ENCODE results near the gene SLC16A13. TPM values are rescaled to one million over a fixed set of nuclear protein-coding genes. Genes with fewer than 3 reads are reported as not detected.

SLC16A13 gene
- total and polyA plus RNA-seq, 2 of the 4 experiments (the other 2 are of a cell fraction) = 0.18 to 2.3 TPM

GRCh38 chr17:7056386-7056785 is 20.6 kb downstream of the SLC16A13 start:
- H2BK120ac ChIP-seq (ENCODE audit: low read depth, low read length) = no peak overlapping the region
- H3K4me1 ChIP-seq (ENCODE audit: control insufficient read depth, insufficient read depth, low read length) = 0 out of 2 replicates have a peak, but pooled peaks cover 2% of the 10 kb centered on the region
- no peak overlapping the region for H4K91ac ChIP-seq (ENCODE audit: insufficient read depth, low read depth, low read length)
- H3K4me2 ChIP-seq (ENCODE audit: low read depth, low read length) = no peak overlapping the region
- no peak overlapping the region for H4K5ac ChIP-seq (ENCODE audit: low read depth, low read length)
- H3K23ac ChIP-seq (ENCODE audit: low read depth, low read length) = no peak overlapping the region
- no peak overlapping the region for H2BK20ac ChIP-seq (ENCODE audit: low read depth, low read length)
- no peaks in the 10 kb centered on the region for H3K9me1 ChIP-seq (ENCODE audit: insufficient read depth, low read length)
- H2AK9ac ChIP-seq (replicated peaks; ENCODE audit: low read depth, low read length, poor library complexity) = no peak overlapping the region
- no CpG with 5 or more reads among the region's 4 CpGs for WGBS, 2 experiments (ENCODE audit: extremely low coverage in 2 of 2, insufficient read length in 1 of 2)
- no peaks in the 10 kb centered on the region for H3K79me1 ChIP-seq (ENCODE audit: low read depth in 1 of 2, low read length in 2 of 2)
- intact Hi-C loops (cut with micrococcal nuclease) = no loop called here
- H3K9ac ChIP-seq (ENCODE audit: low read depth, low read length) = no peak overlapping the region
- H2AK5ac ChIP-seq (ENCODE audit: low read depth, low read length) = no peak overlapping the region
- no peak overlapping the region for H3K56ac ChIP-seq (ENCODE audit: extremely low read depth, insufficient read depth, low read length)
- DNase-seq (no peak), ATAC-seq (ENCODE audit: low read depth) (no peak)
- H3K27me3 ChIP-seq (ENCODE audit: control insufficient read depth, insufficient read depth, low read length) = peaks cover 9% of the 10 kb centered on the region
- TF ChIP-seq RFX5 (IDR thresholded peaks at IDR 0.05; ENCODE audit: low read depth, low read length) (no peak), FOS (IDR thresholded peaks at IDR 0.05; ENCODE audit: low read depth, low read length) (no peak), POLR2A (IDR thresholded peaks at IDR 0.05; ENCODE audit: low read depth, low read length) (no peak), MXI1 (IDR thresholded peaks at IDR 0.05; ENCODE audit: borderline replicate concordance, low read depth, low read length) (no peak), SMC3 (IDR thresholded peaks at IDR 0.05; ENCODE audit: low read depth, low read length) (no peak), MAZ (IDR thresholded peaks at IDR 0.05; ENCODE audit: borderline replicate concordance, low read depth, low read length) (no peak), MAFK (IDR thresholded peaks at IDR 0.05; ENCODE audit: low read depth, low read length) (no peak), BHLHE40 (IDR thresholded peaks at IDR 0.05; ENCODE audit: low read depth, low read length) (no peak), RCOR1 (IDR thresholded peaks at IDR 0.05; ENCODE audit: insufficient replicate concordance, low read length) (no peak)
- H3K9me3 ChIP-seq (ENCODE audit: control insufficient read depth, insufficient read depth, low read length) = no peaks in the 10 kb centered on the region
- H3K4ac ChIP-seq (ENCODE audit: low read depth, low read length) = no peak overlapping the region
- H3K14ac ChIP-seq (replicated peaks; ENCODE audit: low read depth, low read length) = no peak overlapping the region
- no peak overlapping the region for H3K18ac ChIP-seq (ENCODE audit: low read depth, low read length)
- H2AFZ ChIP-seq (replicated peaks; ENCODE audit: low read length, poor library complexity) = no peak overlapping the region
- CTCF ChIA-PET = interaction anchor here (0.7 kb wide), 2 partner anchors 11 to 167 kb away, joined by 3 to 4 read pairs; no protein-coding TSS in a partner anchor
- dilution Hi-C loops (cut with HindIII; ENCODE audit: low sequenced_read_pairs, unreplicated experiment) = no loop called here
- H3K27ac ChIP-seq (ENCODE audit: insufficient read depth, low read length) = no peak overlapping the region
- no peak overlapping the region for H2BK15ac ChIP-seq (ENCODE audit: low read depth, low read length)
- POLR2A ChIA-PET (ENCODE audit: unreplicated experiment) = interaction anchor here (0.6 kb wide), 1 partner anchor 101 kb away, joined by 10 read pairs; no protein-coding TSS in a partner anchor
- H3K36me3 ChIP-seq (ENCODE audit: control insufficient read depth, insufficient read depth, low read length) = no peaks in the 10 kb centered on the region
- H2BK5ac ChIP-seq (ENCODE audit: low read depth, low read length, poor library complexity, severe bottlenecking) = no peak overlapping the region
- no peaks in the 10 kb centered on the region for H4K20me1 ChIP-seq (ENCODE audit: insufficient read depth, low read length)
- no peak overlapping the region for H3K4me3 ChIP-seq (ENCODE audit: insufficient read depth, low read depth, low read length)
- H4K8ac ChIP-seq (ENCODE audit: low read depth in 2 of 2, low read length in 2 of 2) = no peak overlapping the region
- BruUV-seq (replicated peaks) = no TSS peak
- in situ Hi-C loops (cut with MboI; ENCODE audit: low sequenced_read_pairs) = loop anchor here (25.0 kb wide), 1 partner anchor 481 kb away; the partner anchor contains the start of gene TNFSF12
